K562 (cell line): ENCODE results near the gene PDE9A. TPM values are rescaled to one million over a fixed set of nuclear protein-coding genes. Genes with fewer than 3 reads are reported as not detected.

Experiments used
- ATAC-seq: fragments of 200-7000 bp; cut with Tn5 transposase; 3 replicates; pipeline ENCODE4 v1.9.1; 2020; ENCODE audit warnings: moderate library complexity
- BruUV-seq: library from RNA; stranded (reverse); fragments of 400-500 nt; replicated peaks from 2 replicates; lab custom pipeline; 2021; lab: Mats Ljungman, UMichigan
- CTCF ChIA-PET: fragments of 300-600 bp; formaldehyde crosslinking; extraction: SDS; loops from one replicate; lab custom pipeline; 2021; ENCODE audit warnings: low intra/inter-chr PET ratio; lab: Yijun Ruan, JAX
- POLR2A ChIA-PET: fragments of 300-600, 350-650 bp; sonication (Branson Sonifier 250); formaldehyde crosslinking; extraction: SDS; loops from one replicate; lab custom pipeline; 2021; ENCODE audit warnings: antibody characterized with exemption, inconsistent platforms; lab: Yijun Ruan, JAX
- DNase-seq, 4 experiments: peaks; one replicate each; pipeline versions ENCODE4 v3.0.0 to v3.0.0-alpha.2; 2011 to 2018; ENCODE audit warnings: low spot score in 3 of 4, mixed read lengths in 3 of 4; ENCODE audit errors: extremely low read depth in 1 of 4
- FAIRE-seq: peaks from 2 replicates; lab custom pipeline; 2011; peaks lifted over from hg19 to GRCh38; lab: Jason Lieb, UNC
- H2AFZ ChIP-seq: 2 replicates; pipeline ENCODE4 v1.6.0; 2011; ENCODE audit warnings: low read depth, low read length, control low read depth, inconsistent platforms
- H3K27ac ChIP-seq: fragments of 200-600 bp; 3 replicates; pipeline ENCODE4 v1.8.0; 2011; ENCODE audit warnings: low read depth, mild to moderate bottlenecking, control low read depth, inconsistent platforms, low read length, moderate library complexity, mixed read lengths; ENCODE audit errors: extremely low read depth
- H3K27me3 ChIP-seq, 2 experiments: fragments of 300-600 bp in 1 of 2; 2 replicates in 1 of 2; 3 replicates in 1 of 2; pipeline versions ENCODE4 v1.6.0 to v1.8.0; 2011; ENCODE audit warnings: inconsistent platforms in 2 of 2, low read length in 2 of 2, mild to moderate bottlenecking in 1 of 2, mixed read lengths in 1 of 2, moderate library complexity in 1 of 2; ENCODE audit not compliant: control insufficient read depth in 2 of 2, insufficient read depth in 2 of 2
- H3K36me3 ChIP-seq: fragments of 300-600 bp; 3 replicates; pipeline ENCODE4 v1.8.0; 2011; ENCODE audit warnings: mild to moderate bottlenecking, low read length, inconsistent platforms; ENCODE audit not compliant: control insufficient read depth, insufficient read depth
- H3K4me1 ChIP-seq, 2 experiments: fragments of 200-600 bp in 1 of 2; replicated peaks in 1 of 2; 2 replicates in 1 of 2; 3 replicates in 1 of 2; pipeline versions ENCODE4 v1.5.1 to v1.8.0; 2011; ENCODE audit warnings: inconsistent platforms in 2 of 2, low read length in 2 of 2, mild to moderate bottlenecking in 1 of 2, mixed read lengths in 1 of 2, moderate library complexity in 1 of 2; ENCODE audit not compliant: control insufficient read depth in 2 of 2, insufficient read depth in 2 of 2
- H3K4me2 ChIP-seq: 2 replicates; pipeline ENCODE4 v1.6.1; 2011; ENCODE audit warnings: low read length, control low read depth, inconsistent platforms, mixed read lengths; ENCODE audit not compliant: insufficient read depth
- H3K4me3 ChIP-seq: fragments of 200-600 bp; sonication (generic), shearing (Covaris generic); 2 replicates; pipeline ENCODE4 v1.5.1; 2016; ENCODE audit warnings: control low read depth, inconsistent platforms
- H3K79me2 ChIP-seq: fragments of 200-600 bp; 3 replicates; pipeline ENCODE4 v1.8.0; 2011; ENCODE audit warnings: low read length, inconsistent platforms; ENCODE audit not compliant: control insufficient read depth, insufficient read depth
- H3K9ac ChIP-seq, 2 experiments: 2 replicates each; pipeline versions ENCODE4 v1.6.0 to v1.6.1; 2011; ENCODE audit warnings: low read depth in 2 of 2, low read length in 2 of 2, control low read depth in 1 of 2, inconsistent platforms in 1 of 2, mild to moderate bottlenecking in 1 of 2, mixed read lengths in 1 of 2; ENCODE audit not compliant: insufficient read depth in 1 of 2
- H3K9me1 ChIP-seq: one replicate; pipeline ENCODE4 v1.6.0; 2011; ENCODE audit warnings: inconsistent platforms, mild to moderate bottlenecking, low read length, moderate library complexity; ENCODE audit not compliant: control insufficient read depth, insufficient read depth
- H3K9me3 ChIP-seq: replicated peaks from 2 replicates; pipeline ENCODE4 v1.5.1; 2011; ENCODE audit warnings: low read depth, low read length, inconsistent platforms; ENCODE audit not compliant: control insufficient read depth, insufficient read depth
- H4K20me1 ChIP-seq: replicated peaks from 2 replicates; pipeline ENCODE4 v1.6.1; 2011; ENCODE audit warnings: low read length, inconsistent platforms, mixed read lengths; ENCODE audit not compliant: control insufficient read depth, insufficient read depth
- BRCA1 ChIP-seq, 2 experiments: fragments of 450-650 bp in 1 of 2; sonication (generic) in 1 of 2; formaldehyde crosslinking in 1 of 2; IDR thresholded peaks; 2 replicates each; pipeline versions ENCODE4 v1.5.0 to v1.6.1; 2017 to 2020; ENCODE audit warnings: mild to moderate bottlenecking in 1 of 2, missing genetic modification reagents in 1 of 2
- GATAD2B ChIP-seq: fragments of 450-650 bp; IDR thresholded peaks from 2 replicates; pipeline ENCODE4 v1.6.1; 2017; ENCODE audit warnings: mild to moderate bottlenecking, borderline replicate concordance
- HBP1 ChIP-seq: fragments of 450-650 bp; formaldehyde crosslinking; IDR thresholded peaks from 2 replicates; pipeline ENCODE4 v1.4.0; 2022; ENCODE audit warnings: missing genetic modification characterization
- HNRNPUL1 ChIP-seq: fragments of 200-400 bp; formaldehyde crosslinking; IDR thresholded peaks from 2 replicates; pipeline ENCODE4 v1.6.1; 2017; ENCODE audit warnings: low read length
- SMAD1 ChIP-seq: fragments of 150-350 bp; IDR thresholded peaks from 2 replicates; pipeline ENCODE4 v1.6.1; 2014; ENCODE audit warnings: low read length, low read depth; ENCODE audit not compliant: partially characterized antibody
- SMARCC2 ChIP-seq: fragments of 450-650 bp; IDR thresholded peaks from 2 replicates; pipeline ENCODE4 v1.6.1; 2017; ENCODE audit warnings: antibody characterized with exemption, moderate library complexity, mild to moderate bottlenecking, low read depth
- SP1 ChIP-seq: sonication (generic); formaldehyde crosslinking; IDR thresholded peaks from 2 replicates; pipeline ENCODE4 v1.8.1; 2022; ENCODE audit warnings: mild to moderate bottlenecking, missing genetic modification reagents
- YY1 ChIP-seq, 3 experiments: IDR thresholded peaks; 2 replicates each; pipeline ENCODE4 v1.6.1; 2011; ENCODE audit warnings: low read length in 2 of 3, mild to moderate bottlenecking in 2 of 3, moderate library complexity in 2 of 3, borderline replicate concordance in 1 of 3, control low read depth in 1 of 3, low read depth in 1 of 3; ENCODE audit not compliant: insufficient read depth in 3 of 3, insufficient replicate concordance in 2 of 3, control insufficient read depth in 1 of 3, insufficient read length in 1 of 3; ENCODE audit errors: extremely low read depth in 1 of 3
- ZNF174 ChIP-seq: fragments of 250-450 bp; sonication (Bioruptor Pico); IDR thresholded peaks from 2 replicates; pipeline ENCODE4 v1.4.0; 2020; ENCODE audit warnings: mild to moderate bottlenecking
- ZNF280A ChIP-seq: fragments of 450-650 bp; IDR thresholded peaks from 2 replicates; pipeline ENCODE4 v1.6.1; 2018; ENCODE audit warnings: mild to moderate bottlenecking, low read depth; ENCODE audit not compliant: partially characterized antibody
- WGBS: fragments of 100-300 bp; shearing (Covaris generic); methylation state at CpG from one replicate; pipeline ENCODE4 v1.1.6; 2016; ENCODE audit warnings: low coverage, mixed read lengths; ENCODE audit not compliant: insufficient coverage; ENCODE audit errors: missing lambda C conversion rate; 5-methylcytosine and 5-hydroxymethylcytosine counted together
- in situ Hi-C: fragments of 300-500 bp; cut with MboI; formaldehyde crosslinking; loops from 4 replicates; pipeline ENCODE4 v1.15.0; 2018; ENCODE audit warnings: inconsistent platforms, mixed read lengths
- intact Hi-C: fragments of 100-400 bp; cut with micrococcal nuclease; formaldehyde crosslinking; loops from 2 replicates; pipeline ENCODE4 v1.14.2; 2022
- polyA plus RNA-seq, 8 experiments: library from polyadenylated mRNA; depleted of rRNA in 4 of 8; stranded (reverse) in 5 of 8; unstranded in 3 of 8; fragments of >200 nt; fragmentation: Nextera tagmentation in 2 of 8; fragmentation: Illumina TruSeq in 1 of 8; extraction: Ambion mirVana in 2 of 8; extraction: Trizol in 1 of 8; gene quantifications; 2 replicates each; pipeline versions ENCODE4 v1.2.1 to v1.2.3, GENCODE V29; 2011 to 2014; ENCODE audit warnings: inconsistent platforms in 1 of 8, missing spikeins in 1 of 8
- total RNA-seq, 7 experiments: library from RNA; depleted of rRNA in 6 of 7; stranded (reverse); fragments of >200 nt in 6 of 7; fragmentation: Illumina TruSeq in 2 of 7; extraction: Trizol in 2 of 7; gene quantifications; 2 replicates each; pipeline versions ENCODE4 v1.2.1 to v1.2.3, GENCODE V29; 2011 to 2021; ENCODE audit warnings: low replicate concordance in 1 of 7
- TF ChIP-seq, protein P1 (sequence below): fragments of 250-450 bp; sonication (Bioruptor Pico); IDR thresholded peaks from 2 replicates; pipeline ENCODE4 v1.5.0; 2021

The PDE9A gene
- total and polyA plus RNA-seq, 9 of the 15 experiments (the other 6 are each of a cell fraction or from before 2014, with no cell fraction given), result 0.07 to 0.27 TPM; not detected in 7

DNA sequence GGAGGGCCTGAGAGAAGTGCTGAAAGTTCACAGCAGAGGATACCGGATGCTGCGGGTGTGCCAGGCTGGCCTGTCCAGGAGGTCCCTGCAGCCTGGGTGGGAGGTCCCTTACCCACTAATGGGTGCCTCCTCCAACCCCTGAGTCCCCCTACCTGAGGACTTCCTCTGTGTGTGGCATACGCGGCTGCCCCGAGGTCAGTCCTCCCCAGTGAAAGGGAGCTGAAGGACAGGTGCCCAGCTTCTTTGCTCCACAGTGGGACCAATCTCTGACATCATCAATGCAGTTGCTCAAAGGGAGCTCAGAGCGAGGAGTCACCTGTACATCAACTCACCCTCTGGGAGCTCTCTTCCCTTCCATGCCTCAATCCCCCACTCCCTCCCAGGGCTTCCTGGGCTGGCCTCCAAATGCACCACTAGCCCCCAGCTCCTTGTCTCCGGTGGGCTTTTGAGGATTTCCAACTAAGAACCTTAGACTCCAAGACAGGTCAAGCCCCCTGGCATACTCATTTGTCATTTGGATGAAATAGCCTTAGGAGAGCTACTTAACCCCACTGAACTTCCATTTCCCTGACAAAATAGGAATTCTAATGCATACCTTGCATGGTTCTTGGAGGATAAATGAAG lies 53.9 kb downstream of the PDE9A start:
- no peak for FAIRE-seq
- intact Hi-C loops (loop anchor here (10.0 kb wide), 1 partner anchor 67 kb away; no protein-coding TSS in a partner anchor), in situ Hi-C loops (no loop called here)
- no peaks in the 10 kb centered on the region for H3K36me3 ChIP-seq
- H3K4me3 ChIP-seq, result no peak overlapping the region
- TF ChIP-seq HBP1 (no peak), YY1 (IDR thresholded peaks at IDR 0.05; ENCODE audit: borderline replicate concordance in 1 of 3, control insufficient read depth in 1 of 3, extremely low read depth in 1 of 3, insufficient read depth in 3 of 3, insufficient read length in 1 of 3, insufficient replicate concordance in 2 of 3, low read depth in 1 of 3, low read length in 2 of 3) (no peak), ZNF174 (CRISPR knock-in tag) (no peak), GATAD2B (no peak), SMARCC2 (no peak), SP1 (no peak), SMAD1 (no peak), ZNF280A (no peak), HNRNPUL1 (no peak), BRCA1 (IDR thresholded peaks at IDR 0.05) (no peak), BRCA1 (CRISPR knock-in tag; IDR thresholded peaks at IDR 0.05) (no peak)
- TF ChIP-seq, protein P1, sequence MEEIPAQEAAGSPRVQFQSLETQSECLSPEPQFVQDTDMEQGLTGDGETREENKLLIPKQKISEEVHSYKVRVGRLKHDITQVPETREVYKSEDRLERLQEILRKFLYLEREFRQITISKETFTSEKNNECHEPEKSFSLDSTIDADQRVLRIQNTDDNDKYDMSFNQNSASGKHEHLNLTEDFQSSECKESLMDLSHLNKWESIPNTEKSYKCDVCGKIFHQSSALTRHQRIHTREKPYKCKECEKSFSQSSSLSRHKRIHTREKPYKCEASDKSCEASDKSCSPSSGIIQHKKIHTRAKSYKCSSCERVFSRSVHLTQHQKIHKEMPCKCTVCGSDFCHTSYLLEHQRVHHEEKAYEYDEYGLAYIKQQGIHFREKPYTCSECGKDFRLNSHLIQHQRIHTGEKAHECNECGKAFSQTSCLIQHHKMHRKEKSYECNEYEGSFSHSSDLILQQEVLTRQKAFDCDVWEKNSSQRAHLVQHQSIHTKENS (CRISPR knock-in tag), result no peak
- no TSS peak for BruUV-seq
- no peaks in the 10 kb centered on the region for H3K4me1 ChIP-seq
- WGBS, result under 1% methylated on average over 7 of the region's 7 CpGs
- H3K27ac ChIP-seq, result no peak overlapping the region
- no peak overlapping the region; a peak in 1 of 4 replicates for H3K9ac ChIP-seq
- POLR2A ChIA-PET, result no interaction called here
- no peak for DNase-seq
- no peaks in the 10 kb centered on the region for H3K79me2 ChIP-seq
- CTCF ChIA-PET, result no interaction called here
- peaks cover 50 to 56% of the 10 kb centered on the region in 2 experiments for H3K27me3 ChIP-seq
- no peak overlapping the region for H3K4me2 ChIP-seq
- H2AFZ ChIP-seq, result no peak overlapping the region
- H4K20me1 ChIP-seq, result no peaks in the 10 kb centered on the region
- no peak for ATAC-seq
- no peaks in the 10 kb centered on the region for H3K9me1 ChIP-seq
- H3K9me3 ChIP-seq, result no peaks in the 10 kb centered on the region
